Stimulated activated CD4-positive, alpha-beta T cell treated with anti-CD3 and anti-CD28 coated beads, Interleukin-1b, Interleukin-23, amount 100 ng/mL, for 1 hour (primary cell): ENCODE measurements around the gene WNT8A.

Experiments
- DNase-seq, 2 donors: peaks; one replicate each; pipeline ENCODE4 v3.0.0-alpha.2; 2020; ENCODE audit warnings: low read depth in 2 of 2

WNT8A gene

GRCh38 chr5:138091685-138092084 is 7.9 kb downstream of the WNT8A start:
- no peak for DNase-seq

- no peak for DNase-seq
Observed at GRCh38 chr5:138092301-138092700, 8.5 kb downstream of the WNT8A start.

- no peak for DNase-seq
Observed at GRCh38 chr5:138093036-138093435, 9.2 kb downstream of the WNT8A start.

- DNase-seq: no peak
Observed at GRCh38 chr5:138095100-138095907, 11.5 kb downstream of the WNT8A start.

GRCh38 chr5:138096363-138096762 is 12.5 kb downstream of the WNT8A start:
- DNase-seq: no peak

GRCh38 chr5:138096997-138097828 is 13.4 kb downstream of the WNT8A start:
- no peak for DNase-seq

GRCh38 chr5:138102454-138103318 is 18.9 kb downstream of the WNT8A start:
- DNase-seq: no peak

GRCh38 chr5:138103319-138103637 is 19.4 kb downstream of the WNT8A start:
- no peak for DNase-seq

GRCh38 chr5:138105709-138106108 is 21.9 kb downstream of the WNT8A start:
- no peak for DNase-seq

GRCh38 chr5:138107213-138107612 is 23.4 kb downstream of the WNT8A start:
- no peak for DNase-seq

GRCh38 chr5:138109463-138110265 is 25.8 kb downstream of the WNT8A start:
- no peak for DNase-seq

- no peak for DNase-seq
Observed at GRCh38 chr5:138110266-138110963, 26.6 kb downstream of the WNT8A start.

- no peak for DNase-seq
Observed at GRCh38 chr5:138111181-138111580, 27.3 kb downstream of the WNT8A start.

GRCh38 chr5:138111937-138112336 is 28.1 kb downstream of the WNT8A start:
- no peak for DNase-seq

GRCh38 chr5:138115254-138115653 is 31.4 kb downstream of the WNT8A start:
- DNase-seq: no peak

- DNase-seq: no peak
Observed at GRCh38 chr5:138128334-138128733, 44.5 kb downstream of the WNT8A start.

GRCh38 chr5:138129347-138129746 is 45.5 kb downstream of the WNT8A start:
- DNase-seq: no peak

- DNase-seq: no peak
Observed at GRCh38 chr5:138132543-138132942, 48.7 kb downstream of the WNT8A start.

GRCh38 chr5:138138949-138139780 is 55.3 kb downstream of the WNT8A start, which contains the start of gene NME5:
TSS of gene NME5 (minus strand) at chr5:138139428. CDS start at chr5:138138780, 648 bp downstream.
- DNase-seq: no peak

GRCh38 chr5:138139781-138140090 is 55.9 kb downstream of the WNT8A start:
- DNase-seq: no peak
